Astrocyte (in vitro differentiated cells and primary cell): ENCODE results near the gene NDUFA11.

Experiments used
- EZH2 ChIP-seq: IDR thresholded peaks from 2 replicates; pipeline ENCODE4 v1.6.1; 2012; ENCODE audit warnings: mild to moderate bottlenecking, low read length, inconsistent platforms; ENCODE audit not compliant: insufficient read depth
- TF ChIP-seq, protein P1 (sequence below): IDR thresholded peaks from 2 replicates; pipeline ENCODE4 v1.5.1; 2011; ENCODE audit warnings: low read depth, mild to moderate bottlenecking, inconsistent platforms, low read length, moderate library complexity; ENCODE audit not compliant: insufficient read depth

DNA sequence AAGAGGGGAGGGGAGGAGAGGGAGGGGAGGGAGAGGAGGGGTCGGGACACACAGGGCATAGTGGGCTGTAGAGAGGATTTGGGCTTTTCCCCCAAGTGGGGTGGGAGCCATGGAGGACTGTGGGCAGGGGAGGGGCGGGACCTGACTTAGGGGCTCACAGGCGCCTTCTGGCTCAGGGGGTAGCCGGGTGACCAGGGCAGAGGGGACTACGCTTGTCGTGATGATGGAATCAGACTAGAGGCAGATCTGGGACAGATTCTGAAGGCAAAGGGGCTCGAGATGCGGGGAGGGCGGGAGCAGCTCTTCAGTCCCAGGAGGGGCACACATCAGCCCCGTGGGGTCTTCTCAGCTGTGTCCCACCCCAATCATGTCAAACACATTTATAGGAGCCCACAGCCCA, 13.5 kb downstream of the NDUFA11 start:
- TF ChIP-seq, protein P1, sequence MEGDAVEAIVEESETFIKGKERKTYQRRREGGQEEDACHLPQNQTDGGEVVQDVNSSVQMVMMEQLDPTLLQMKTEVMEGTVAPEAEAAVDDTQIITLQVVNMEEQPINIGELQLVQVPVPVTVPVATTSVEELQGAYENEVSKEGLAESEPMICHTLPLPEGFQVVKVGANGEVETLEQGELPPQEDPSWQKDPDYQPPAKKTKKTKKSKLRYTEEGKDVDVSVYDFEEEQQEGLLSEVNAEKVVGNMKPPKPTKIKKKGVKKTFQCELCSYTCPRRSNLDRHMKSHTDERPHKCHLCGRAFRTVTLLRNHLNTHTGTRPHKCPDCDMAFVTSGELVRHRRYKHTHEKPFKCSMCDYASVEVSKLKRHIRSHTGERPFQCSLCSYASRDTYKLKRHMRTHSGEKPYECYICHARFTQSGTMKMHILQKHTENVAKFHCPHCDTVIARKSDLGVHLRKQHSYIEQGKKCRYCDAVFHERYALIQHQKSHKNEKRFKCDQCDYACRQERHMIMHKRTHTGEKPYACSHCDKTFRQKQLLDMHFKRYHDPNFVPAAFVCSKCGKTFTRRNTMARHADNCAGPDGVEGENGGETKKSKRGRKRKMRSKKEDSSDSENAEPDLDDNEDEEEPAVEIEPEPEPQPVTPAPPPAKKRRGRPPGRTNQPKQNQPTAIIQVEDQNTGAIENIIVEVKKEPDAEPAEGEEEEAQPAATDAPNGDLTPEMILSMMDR, result no peak
- TF ChIP-seq EZH2, result no peak
